Astrocyte (in vitro differentiated cells and primary cell): ENCODE data around the gene SUN1.

ENCODE experiments used
- EZH2 ChIP-seq: IDR thresholded peaks from 2 replicates; pipeline ENCODE4 v1.6.1; 2012; ENCODE audit warnings: mild to moderate bottlenecking, low read length, inconsistent platforms; ENCODE audit not compliant: insufficient read depth
- TF ChIP-seq, protein P1 (sequence below): IDR thresholded peaks from 2 replicates; pipeline ENCODE4 v1.5.1; 2011; ENCODE audit warnings: low read depth, mild to moderate bottlenecking, inconsistent platforms, low read length, moderate library complexity; ENCODE audit not compliant: insufficient read depth

GRCh38 chr7:794671-795329, 37.5 kb upstream of the SUN1 start:
- TF ChIP-seq, protein P1, sequence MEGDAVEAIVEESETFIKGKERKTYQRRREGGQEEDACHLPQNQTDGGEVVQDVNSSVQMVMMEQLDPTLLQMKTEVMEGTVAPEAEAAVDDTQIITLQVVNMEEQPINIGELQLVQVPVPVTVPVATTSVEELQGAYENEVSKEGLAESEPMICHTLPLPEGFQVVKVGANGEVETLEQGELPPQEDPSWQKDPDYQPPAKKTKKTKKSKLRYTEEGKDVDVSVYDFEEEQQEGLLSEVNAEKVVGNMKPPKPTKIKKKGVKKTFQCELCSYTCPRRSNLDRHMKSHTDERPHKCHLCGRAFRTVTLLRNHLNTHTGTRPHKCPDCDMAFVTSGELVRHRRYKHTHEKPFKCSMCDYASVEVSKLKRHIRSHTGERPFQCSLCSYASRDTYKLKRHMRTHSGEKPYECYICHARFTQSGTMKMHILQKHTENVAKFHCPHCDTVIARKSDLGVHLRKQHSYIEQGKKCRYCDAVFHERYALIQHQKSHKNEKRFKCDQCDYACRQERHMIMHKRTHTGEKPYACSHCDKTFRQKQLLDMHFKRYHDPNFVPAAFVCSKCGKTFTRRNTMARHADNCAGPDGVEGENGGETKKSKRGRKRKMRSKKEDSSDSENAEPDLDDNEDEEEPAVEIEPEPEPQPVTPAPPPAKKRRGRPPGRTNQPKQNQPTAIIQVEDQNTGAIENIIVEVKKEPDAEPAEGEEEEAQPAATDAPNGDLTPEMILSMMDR, result no peak
- no peak for TF ChIP-seq EZH2
